NCI-H2171 (cell line): ENCODE results near the gene GPC2.
"Not testable (repeated sequence)": the region's sequence is repeated elsewhere in the genome, so short reads cannot be mapped to it uniquely, and the experiment has no call there.

Experiments used
- DNase-seq: peaks from one replicate; lab custom pipeline; 2025; lab: John Stamatoyannopoulos, UW

GPC2 gene

DNA sequence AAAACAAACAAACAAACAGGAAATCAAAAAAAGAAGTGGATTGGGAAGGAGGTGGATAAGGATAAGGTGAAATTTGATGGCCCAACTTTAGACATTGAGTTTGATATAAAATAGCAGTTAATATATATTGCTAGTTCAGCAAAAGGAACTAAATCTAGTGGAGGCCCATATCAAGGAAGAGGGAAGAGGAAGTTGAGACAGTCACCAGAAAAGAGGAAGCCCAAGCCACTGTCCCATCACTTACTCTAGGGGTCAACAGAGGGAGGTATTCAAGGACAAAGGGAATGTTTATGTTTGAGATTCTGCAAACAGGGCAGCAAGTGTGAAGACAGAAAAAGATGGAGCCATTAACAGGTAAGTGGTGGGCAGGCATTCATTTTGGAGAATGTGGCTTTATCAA lies 24.8 kb downstream of the GPC2 start:
- no peak for DNase-seq

DNA sequence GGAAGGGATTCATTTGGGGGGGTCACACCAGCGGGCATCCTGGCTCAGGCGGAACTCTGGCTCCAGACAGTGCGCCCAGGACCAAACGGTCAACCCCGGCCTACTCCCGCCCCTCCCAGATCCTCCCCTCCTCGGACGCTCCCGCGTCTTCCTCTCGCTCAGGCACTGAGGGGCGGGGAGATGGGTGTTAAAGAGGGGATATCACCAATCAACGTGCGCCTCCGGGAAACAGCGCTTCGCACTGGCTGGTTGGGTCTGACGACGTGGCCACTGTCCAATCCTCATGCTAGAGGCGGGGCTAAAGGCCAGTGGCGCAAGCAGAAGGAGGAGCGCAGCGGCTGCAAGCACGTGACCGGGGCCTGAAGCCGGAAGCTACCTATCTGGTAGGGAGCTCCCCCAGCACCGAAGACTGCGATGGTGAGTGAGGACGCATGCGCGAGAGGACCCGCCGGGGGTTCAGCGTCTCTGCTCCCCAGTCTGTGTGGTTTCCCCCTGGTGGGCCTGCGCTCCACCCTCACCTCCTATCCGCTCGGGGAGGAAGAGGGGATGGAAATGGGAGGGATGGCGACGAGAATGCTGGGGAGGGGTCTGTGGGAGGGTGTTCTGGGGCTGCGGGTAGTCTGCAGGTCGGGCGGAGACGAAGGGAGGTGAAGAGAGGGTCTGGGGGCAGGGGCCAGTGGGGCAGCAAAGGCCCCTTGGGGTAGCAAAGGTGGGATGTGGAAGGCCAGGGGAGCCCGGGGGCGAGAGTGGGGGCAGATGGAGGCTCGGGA lies 28.4 kb downstream of the GPC2 start, which contains the start of gene LAMTOR4:
Gene LAMTOR4 (plus strand): TSS at position 360 of the 770 bp plus-strand sequence. CDS start 55 bp downstream, at position 415.
- DNase-seq: peak; percentile 99

DNA sequence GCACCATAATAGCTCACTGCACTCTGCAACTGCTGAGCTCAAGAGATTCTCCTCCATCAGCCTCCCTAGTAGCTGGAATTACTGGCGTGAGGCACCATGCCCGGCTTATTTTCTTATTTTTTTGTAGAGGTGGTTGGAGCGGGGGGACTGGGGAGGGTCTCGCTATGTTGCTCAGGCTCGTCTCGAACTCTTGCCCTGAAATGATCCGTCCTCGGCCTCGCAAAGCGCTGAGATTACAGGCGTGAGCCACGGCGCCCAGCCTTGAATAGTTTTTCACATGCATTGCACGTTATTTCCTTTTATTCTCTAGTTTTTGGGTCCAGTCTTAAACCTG lies 29.0 kb downstream of the GPC2 start:
- no peak for DNase-seq

DNA sequence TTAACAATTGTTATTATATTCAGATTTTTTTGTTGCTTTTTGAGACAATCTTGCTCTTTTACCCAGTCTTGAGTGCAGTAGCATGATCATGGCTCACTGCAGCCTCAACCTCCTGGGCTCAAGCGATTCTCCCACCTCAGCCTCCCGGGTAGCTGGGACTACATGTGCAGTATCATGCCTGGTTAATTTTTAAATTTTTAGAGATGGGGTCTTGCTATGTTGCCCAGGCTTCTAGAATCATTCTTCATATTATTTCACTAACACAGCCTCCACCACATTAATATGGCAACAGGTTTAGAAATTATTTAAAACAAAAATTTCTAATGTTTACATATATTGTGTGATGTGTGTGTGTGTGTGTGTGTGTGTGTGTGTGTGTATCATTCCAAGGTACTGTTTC lies 29.9 kb downstream of the GPC2 start:
- no peak for DNase-seq

DNA sequence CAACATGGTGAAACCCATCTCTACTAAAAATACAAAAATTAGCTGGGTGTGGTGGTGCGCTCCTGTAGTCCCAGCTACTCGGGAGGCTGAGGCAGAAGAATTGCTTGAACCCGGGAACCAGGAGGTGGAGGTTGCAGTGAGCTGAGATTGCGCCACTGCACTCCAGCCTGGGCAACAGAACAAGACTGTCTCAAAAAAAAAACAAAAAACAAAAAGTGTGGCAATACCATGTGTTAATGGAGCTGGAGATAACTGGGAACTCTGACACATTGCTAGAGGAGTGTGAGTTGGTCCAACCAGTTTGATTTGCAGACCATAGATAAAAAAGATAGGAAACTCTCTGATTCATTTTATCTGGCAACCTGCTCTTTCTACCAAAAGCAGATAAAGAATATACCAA lies 30.8 kb downstream of the GPC2 start:
- DNase-seq: not testable (repeated sequence)

DNA sequence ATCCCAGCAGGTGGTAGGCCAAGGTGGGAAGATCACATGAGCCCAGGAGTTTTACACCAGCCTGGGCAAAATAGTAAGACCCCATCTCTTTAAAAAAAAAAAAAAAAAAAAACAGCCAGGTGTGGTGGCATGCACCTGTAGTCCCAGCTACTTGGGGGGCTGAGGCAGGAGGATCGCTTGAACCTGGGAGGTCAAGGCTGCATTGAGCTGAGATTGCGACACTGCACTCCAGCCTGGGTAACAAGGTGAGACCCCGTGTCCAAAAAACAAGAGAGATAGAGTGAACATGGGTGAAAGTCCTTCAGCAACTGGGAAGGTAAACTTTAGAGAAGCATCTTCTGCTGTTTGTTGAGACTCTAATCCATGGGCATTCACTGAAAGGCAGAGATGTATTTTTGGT lies 34.7 kb downstream of the GPC2 start:
- no peak for DNase-seq

DNA sequence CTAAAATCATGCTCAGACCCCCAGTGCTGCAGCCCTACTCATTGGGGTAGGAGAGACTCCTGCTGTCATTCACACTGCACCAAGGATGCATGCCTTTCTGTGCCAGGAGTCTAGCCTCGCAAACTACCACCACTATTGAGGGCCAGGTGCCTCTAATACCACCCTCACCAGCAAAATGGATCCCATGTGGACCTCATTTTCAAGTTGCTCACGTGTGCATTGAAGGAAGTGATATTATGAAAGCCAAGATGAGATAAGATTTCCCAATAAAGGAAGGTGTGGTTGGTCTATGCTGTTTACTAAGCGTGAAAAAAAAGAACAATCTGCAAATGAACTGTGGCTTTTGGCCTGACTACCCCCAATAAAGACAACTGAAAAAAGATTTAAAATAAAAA lies 35.6 kb downstream of the GPC2 start:
- no peak for DNase-seq

DNA sequence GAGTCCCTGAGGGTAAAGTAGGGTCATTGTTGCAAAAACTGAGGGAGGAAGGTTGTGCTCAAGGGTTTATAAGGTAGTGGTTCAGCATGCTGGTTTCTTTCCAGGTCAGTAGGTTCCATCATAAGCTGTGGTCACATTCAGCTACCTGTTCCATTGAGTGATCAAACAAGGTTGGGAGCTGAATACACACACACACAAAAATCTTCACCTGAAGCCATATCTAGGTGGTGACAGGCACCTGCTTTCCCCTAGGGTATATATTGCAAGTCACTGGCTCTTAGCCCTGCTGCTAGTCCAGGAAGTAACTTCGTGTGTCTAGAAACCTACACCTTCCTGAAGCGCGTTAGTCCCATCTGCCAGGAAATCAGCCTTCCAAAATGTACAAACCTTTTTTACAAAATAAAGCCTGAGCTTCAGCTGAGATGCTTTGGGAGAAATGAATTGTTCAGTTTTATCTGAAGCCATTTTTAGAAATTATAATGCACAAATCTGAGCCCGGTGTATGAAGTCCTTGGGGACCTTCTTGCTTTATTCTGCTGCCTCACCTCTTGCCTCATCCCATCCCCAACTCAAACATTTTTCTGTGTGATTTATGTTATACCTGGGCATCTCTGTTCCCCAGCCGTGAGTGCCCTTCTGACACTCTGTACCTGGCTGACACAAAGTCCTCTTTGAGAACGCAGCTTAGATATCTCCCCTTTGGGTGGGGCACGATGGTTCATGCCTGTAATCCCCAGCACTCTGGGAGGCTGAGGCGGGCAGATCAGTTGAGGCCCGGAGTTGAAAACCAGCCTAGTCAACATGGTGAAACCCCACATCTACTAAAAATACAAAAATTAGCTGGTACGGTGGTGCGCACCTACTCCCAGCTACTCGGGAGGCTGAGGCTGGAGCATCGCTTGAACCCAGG lies 39.1 kb downstream of the GPC2 start:
- DNase-seq: no peak

DNA sequence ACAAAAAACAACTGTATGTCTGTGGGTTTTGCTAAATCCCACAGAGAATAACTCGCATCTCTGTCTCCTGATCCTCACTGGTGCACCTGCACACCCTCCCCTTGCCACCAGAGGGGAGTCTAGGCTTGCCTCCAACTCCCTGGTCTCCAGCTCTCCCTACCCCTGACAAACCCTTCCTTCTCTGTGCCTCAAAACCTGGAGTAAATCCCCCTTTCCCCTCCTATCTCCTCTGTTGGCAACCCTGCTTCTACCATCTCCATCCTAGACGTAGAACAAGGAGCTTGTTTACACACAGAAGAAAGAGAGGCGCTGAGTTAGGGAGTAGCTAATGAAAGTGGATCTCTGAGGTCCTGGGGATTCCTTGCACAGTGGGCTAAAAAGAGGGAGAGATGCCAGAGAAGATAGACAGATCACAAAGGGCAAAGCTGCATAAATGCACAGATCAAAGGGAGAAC lies 44.5 kb downstream of the GPC2 start:
- DNase-seq: peak; percentile 45

DNA sequence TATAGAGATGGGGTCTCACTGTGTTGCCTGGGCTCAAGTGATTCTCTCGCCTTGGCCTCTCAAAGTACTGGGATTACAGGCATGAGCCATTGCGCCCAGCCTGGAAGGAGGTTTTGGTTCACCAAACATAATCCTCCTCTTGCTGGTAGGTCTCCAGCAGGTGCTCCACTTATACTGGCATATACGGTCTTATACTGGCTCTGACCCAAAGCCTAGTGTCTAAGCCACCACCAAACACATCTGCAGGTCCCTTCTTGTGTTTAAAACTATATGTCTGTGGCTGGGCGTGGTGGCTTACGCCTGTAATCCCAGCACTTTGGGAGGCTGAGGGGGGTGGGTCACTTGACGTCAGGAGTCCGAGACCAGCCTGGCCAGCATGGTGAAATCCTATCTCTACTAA lies 45.1 kb downstream of the GPC2 start:
- DNase-seq: no peak

DNA sequence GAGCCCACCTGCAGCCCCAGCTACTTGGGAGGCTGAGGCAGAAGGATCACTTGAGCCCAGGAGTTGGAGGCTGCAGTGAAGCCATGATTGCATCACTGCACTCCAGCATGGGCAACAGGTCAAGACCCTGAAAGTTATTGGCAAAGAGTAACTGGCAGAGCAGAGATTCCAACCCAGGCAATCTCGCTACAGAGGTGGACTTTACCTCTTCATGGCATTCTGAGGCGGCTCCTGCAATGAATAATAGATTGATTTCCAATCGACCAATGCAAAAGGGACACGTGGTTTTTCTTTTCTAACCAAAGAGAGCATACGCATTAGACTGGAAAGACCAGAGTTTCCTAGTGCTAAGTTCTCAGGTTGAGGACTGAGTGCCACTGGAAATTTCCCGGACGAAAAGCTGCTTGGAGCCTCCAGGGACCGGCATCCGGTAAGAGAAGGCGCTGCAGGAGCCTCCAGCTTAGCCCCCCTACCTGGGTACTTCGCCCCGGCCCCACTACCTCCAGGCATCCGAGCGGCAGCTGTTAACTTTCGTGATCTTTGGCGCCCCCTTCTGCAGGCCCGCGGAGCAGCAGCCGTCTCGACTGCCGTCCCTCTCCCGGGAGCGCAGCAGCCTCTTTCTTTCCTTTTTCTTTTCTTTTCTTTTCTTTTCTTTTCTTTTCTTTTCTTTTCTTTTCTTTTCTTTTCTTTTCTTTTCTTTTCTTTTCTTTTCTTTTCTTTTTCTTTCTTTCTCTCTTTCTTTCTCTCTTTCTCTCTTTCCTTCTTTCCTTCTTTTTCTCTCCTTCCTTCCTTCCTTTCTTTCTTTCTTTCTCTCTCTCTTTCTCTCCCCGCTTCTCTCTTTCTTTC lies 46.4 kb downstream of the GPC2 start:
- peak; percentile 36 for DNase-seq

DNA sequence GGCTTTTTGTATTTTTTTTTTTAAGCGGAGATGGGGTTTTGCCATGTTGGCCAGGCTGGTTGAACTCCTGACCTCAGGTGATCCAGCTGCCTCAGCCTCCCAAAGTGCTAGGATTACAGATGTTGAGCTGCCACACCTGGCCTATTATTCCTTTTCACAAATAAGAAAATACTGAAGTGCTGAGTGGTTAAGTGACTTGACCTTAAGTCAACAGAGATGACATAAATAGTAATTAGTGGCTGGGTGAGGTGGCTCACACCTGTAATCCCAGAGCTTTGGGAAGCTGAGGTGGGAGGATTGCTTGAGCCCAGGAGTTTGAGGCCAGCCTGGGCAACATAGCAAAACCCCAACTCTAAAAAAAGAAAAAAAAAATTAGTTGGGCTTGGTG lies 47.0 kb downstream of the GPC2 start:
- DNase-seq: not testable (repeated sequence)

DNA sequence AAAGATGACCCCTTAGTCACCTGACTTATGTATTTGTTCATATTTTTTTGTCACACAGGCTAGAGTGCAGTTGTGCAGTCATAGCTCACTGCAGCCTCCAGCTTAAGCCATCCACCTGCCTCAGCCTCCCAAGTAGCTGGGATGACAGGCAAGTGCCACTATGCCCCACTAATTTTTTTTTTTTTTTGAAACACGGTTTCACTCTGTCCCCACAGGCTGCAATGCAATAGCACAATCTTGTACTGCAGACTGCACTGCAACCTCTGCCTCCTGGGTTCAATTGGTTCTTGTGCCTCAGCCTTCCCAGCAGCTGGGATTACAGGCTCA lies 48.6 kb downstream of the GPC2 start:
- DNase-seq: no peak

DNA sequence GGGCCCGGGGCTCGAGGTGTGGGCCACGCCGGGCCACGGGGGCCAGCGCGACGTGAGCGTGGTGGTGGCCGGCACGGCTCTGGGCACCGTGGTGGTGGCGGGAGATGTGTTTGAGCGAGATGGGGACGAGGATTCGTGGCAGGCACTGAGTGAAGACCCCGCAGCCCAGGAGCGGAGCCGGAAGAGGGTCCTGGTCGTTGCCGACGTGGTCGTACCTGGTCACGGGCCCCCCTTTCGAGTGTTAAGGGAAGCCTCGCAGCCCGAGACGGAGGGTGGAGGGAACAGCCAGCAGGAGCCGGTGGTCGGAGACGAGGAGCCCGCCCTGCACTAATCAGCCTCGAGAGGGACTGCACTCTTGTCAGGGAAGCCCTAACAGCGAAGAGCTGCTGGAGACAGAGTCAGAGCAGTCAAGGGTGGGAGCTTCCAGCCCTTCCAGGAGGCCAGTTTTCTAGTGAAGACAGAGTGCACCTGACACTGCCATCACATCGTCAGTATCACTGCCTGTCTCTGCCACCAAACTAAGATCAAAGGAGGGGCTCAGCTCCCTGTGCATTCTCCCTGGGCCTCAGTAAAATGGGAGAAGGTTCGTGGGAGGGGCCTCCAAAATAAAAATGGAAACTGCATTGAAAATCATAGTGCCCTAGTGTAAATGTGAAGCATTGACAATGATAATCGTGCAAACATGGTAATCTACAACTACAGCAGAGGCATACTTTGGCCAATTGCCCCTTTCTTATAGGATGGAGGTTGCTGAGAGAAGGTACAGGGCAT lies 49.1 kb downstream of the GPC2 start:
- DNase-seq: peak; percentile 23

DNA sequence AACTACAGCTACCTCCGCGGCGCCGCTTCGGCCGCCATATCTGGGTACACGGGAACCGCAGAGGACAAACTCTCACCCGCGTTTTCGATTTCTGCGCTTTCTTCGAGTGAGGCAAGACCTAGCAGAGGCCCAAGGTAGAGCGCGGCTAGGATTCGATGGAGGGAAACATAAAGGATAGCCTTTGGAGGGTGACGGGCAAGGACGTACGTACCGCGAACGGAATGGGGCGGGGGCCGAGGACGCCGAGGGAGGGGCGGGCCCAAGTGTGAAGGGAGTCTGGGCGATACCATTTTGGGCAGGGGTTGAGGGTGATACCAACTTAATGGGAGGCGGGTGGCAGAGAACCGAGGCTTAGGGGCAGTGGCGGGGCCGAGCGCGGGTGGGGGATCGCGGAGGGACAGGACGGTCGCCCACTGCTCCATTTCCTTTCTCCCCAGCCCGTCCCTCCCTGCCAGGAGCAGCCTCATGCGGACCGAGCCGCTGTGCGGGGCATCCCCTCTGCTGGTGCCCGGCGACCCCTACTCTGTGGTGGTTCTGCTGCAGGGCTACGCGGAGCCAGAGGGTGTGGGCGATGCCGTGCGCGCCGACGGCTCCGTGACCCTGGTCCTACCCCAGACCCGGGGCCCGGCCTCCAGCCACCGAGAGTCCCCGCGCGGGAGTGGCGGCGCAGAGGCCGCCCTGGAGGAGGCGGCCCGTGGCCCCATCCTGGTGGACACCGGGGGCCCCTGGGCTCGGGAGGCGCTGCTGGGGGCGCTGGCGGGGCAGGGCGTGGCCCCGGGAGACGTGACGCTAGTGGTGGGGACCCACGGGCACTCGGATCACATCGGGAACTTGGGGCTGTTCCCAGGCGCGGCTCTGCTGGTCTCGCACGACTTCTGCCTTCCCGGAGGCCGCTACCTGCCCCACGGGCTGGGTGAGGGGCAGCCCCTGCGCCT lies 50.0 kb downstream of the GPC2 start, which contains the start of gene MBLAC1:
Gene MBLAC1 (plus strand): TSS at position 37 of the 935 bp plus-strand sequence. CDS start 429 bp downstream, at position 466.
- DNase-seq: peak; percentile 90

DNA sequence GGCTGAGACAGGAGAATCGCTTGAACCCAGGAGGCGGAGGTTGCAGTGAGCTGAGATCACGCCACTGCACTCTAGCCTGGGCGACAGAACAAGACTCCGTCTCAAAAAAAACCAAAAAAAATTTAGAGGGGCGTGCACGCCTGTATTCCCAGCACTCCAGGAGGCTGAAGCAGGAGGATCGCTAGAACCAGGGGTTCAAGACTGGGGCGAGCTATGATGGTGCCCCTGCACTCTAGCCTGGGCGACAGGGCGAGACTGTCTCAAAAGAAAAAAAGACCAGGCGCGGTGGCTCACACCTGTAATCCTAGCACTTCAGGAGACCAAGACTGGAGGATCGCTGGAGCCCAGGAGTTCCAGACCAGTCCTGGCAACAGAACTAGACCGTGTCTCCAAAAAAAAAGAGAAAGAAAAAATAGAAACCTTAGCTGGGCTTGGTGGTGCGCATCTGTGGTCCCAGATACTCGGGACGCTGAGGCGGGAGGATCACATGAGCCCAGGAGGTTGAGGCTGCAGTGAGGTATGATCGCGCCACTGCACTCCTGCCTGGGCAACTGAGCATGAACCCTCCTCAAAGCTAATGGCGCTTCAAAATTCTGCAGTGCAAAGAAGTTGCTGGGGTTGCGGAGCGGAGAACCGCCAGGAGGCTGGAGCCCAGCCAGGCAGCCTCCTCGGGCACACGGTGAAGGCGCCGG lies 50.8 kb downstream of the GPC2 start:
- DNase-seq: peak; percentile 72

DNA sequence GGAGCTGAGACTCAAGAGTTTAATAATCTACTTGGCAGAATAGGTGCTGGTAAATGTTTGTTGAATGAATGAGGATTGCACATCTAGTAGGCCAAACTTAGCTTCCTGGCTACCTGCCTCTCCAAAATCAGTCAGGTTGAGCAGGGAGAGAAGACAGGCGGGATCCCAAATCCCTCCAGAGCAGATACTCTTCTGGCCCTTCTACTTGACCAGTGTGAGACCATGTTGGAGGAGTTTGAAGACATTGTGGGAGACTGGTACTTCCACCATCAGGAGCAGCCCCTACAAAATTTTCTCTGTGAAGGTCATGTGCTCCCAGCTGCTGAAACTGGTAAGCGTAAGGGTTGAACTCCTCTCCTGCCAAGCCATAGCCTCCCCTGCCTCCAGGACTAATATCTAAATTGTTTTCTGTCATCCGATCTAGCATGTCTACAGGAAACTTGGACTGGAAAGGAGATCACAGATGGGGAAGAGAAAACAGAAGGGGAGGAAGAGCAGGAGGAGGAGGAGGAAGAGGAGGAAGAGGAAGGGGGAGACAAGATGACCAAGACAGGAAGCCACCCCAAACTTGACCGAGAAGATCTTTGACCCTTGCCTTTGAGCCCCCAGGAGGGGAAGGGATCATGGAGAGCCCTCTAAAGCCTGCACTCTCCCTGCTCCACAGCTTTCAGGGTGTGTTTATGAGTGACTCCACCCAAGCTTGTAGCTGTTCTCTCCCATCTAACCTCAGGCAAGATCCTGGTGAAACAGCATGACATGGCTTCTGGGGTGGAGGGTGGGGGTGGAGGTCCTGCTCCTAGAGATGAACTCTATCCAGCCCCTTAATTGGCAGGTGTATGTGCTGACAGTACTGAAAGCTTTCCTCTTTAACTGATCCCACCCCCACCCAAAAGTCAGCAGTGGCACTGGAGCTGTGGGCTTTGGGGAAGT lies 52.6 kb downstream of the GPC2 start:
- DNase-seq: no peak

DNA sequence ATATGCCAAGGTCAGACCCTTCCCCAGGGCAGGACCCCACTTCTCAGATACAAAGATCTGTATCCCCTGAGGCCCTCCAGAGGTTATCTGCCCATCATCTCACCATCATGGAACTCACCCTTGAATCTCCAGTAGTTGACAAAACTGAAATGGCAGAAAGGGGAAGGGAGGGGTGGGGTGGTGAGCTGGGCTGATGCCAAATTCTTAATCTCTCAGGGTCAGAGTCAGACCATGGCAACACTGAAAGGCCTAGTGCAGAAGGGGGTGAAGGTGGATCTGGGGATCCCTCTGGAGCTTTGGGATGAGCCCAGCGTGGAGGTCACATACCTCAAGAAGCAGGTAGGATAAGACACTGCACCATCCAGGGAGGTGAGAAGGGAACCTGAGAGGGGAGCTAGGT lies 54.6 kb downstream of the GPC2 start:
- no peak for DNase-seq

DNA sequence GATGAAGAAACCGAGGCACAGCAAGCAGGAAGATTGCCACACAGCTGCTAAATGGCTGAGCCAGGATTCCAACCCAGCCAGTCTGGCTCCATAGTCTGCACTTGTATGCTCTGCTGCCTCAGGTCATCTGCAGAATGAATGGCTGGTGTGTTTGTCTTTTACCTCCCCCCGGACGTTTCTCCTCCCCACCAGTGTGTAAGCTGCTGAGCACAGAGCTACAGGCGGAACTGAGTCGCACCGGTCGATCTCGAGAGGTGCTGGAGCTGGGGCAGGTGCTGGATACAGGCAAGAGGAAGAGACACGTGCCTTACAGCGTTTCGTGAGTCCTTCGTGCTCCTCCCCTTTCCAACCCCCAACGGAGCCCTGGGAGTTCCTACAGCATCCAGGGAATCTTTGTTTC lies 55.1 kb downstream of the GPC2 start:
- no peak for DNase-seq
